ENCODE measurements around the gene USP43.
A peak's percentile ranks its signal among the peaks of the same experiment; 100 is the strongest.
"Not testable (repeated sequence)": the region's sequence is repeated elsewhere in the genome, so short reads cannot be mapped to it uniquely, and the experiment has no call there.

USP43 gene

GRCh38 chr17:9645851-9646545 is 681 bp downstream of the USP43 start:
- H3K27ac Mint-ChIP-seq = peak overlapping the region; percentile 24
- peaks cover 5% of the 10 kb centered on the region for H3K36me3 Mint-ChIP-seq (ENCODE audit: low read depth)
- H3K27me3 Mint-ChIP-seq (ENCODE audit: low read depth) = peaks cover 42% of the 10 kb centered on the region
- H3K4me1 Mint-ChIP-seq (ENCODE audit: low read depth) = peaks cover 19% of the 10 kb centered on the region
- peak overlapping the region; percentile 71 for H3K4me3 Mint-ChIP-seq
- H3K9me3 Mint-ChIP-seq = no peaks in the 10 kb centered on the region

GRCh38 chr17:9646546-9646885 is 1.2 kb downstream of the USP43 start:
- H3K27ac Mint-ChIP-seq = no peak overlapping the region
- H3K4me1 Mint-ChIP-seq (ENCODE audit: low read depth) = peaks cover 19% of the 10 kb centered on the region
- H3K27me3 Mint-ChIP-seq (ENCODE audit: low read depth) = peaks cover 42% of the 10 kb centered on the region
- H3K4me3 Mint-ChIP-seq = peak overlapping the region; percentile 71
- H3K9me3 Mint-ChIP-seq = no peaks in the 10 kb centered on the region
- H3K36me3 Mint-ChIP-seq (ENCODE audit: low read depth) = peaks cover 5% of the 10 kb centered on the region

- peaks cover 5% of the 10 kb centered on the region for H3K36me3 Mint-ChIP-seq (ENCODE audit: low read depth)
- no peak overlapping the region for H3K27ac Mint-ChIP-seq
- no peak overlapping the region for H3K4me3 Mint-ChIP-seq
- peaks cover 42% of the 10 kb centered on the region for H3K27me3 Mint-ChIP-seq (ENCODE audit: low read depth)
- peaks cover 19% of the 10 kb centered on the region for H3K4me1 Mint-ChIP-seq (ENCODE audit: low read depth)
- no peaks in the 10 kb centered on the region for H3K9me3 Mint-ChIP-seq
These were observed 1.7 kb downstream of the USP43 start for GRCh38 chr17:9647014-9647413.

GRCh38 chr17:9648521-9649110 is 3.3 kb downstream of the USP43 start:
- Mint-ChIP-seq H3K4me3 (no peak overlapping the region), H3K9me3 (no peaks in the 10 kb centered on the region)

GRCh38 chr17:9658593-9659211 is 13.4 kb downstream of the USP43 start:
- no peaks in the 10 kb centered on the region for H3K27me3 Mint-ChIP-seq (ENCODE audit: low read depth)
- no peaks in the 10 kb centered on the region for H3K9me3 Mint-ChIP-seq
- no peak overlapping the region for H3K4me3 Mint-ChIP-seq
- no peaks in the 10 kb centered on the region for H3K4me1 Mint-ChIP-seq (ENCODE audit: low read depth)
- H3K27ac Mint-ChIP-seq = no peak overlapping the region
- no peaks in the 10 kb centered on the region for H3K36me3 Mint-ChIP-seq (ENCODE audit: low read depth)

More at GRCh38 chr17:9648521-9649110, 3.3 kb downstream of the USP43 start:
- Mint-ChIP-seq H3K27ac (no peak overlapping the region), H3K4me1 (ENCODE audit: low read depth) (peaks cover 19% of the 10 kb centered on the region), H3K36me3 (ENCODE audit: low read depth) (peaks cover 5% of the 10 kb centered on the region), H3K27me3 (ENCODE audit: low read depth) (peaks cover 38% of the 10 kb centered on the region)

- Mint-ChIP-seq H3K9me3 (no peaks in the 10 kb centered on the region), H3K4me3 (no peak overlapping the region), H3K27me3 (ENCODE audit: low read depth) (no peaks in the 10 kb centered on the region), H3K36me3 (ENCODE audit: low read depth) (no peaks in the 10 kb centered on the region), H3K4me1 (ENCODE audit: low read depth) (no peaks in the 10 kb centered on the region), H3K27ac (no peak overlapping the region)
These were observed 15.7 kb downstream of the USP43 start for GRCh38 chr17:9661027-9661426.

GRCh38 chr17:9663511-9663910 is 18.2 kb downstream of the USP43 start:
- H3K9me3 Mint-ChIP-seq; H3K36me3 Mint-ChIP-seq (ENCODE audit: low read depth); H3K27me3 Mint-ChIP-seq (ENCODE audit: low read depth); H3K27ac Mint-ChIP-seq; H3K4me1 Mint-ChIP-seq (ENCODE audit: low read depth); H3K4me3 Mint-ChIP-seq: not testable (repeated sequence)

- no peaks in the 10 kb centered on the region for H3K36me3 Mint-ChIP-seq (ENCODE audit: low read depth)
- H3K27ac Mint-ChIP-seq = no peak overlapping the region
- H3K4me1 Mint-ChIP-seq (ENCODE audit: low read depth) = peaks cover 5% of the 10 kb centered on the region
- H3K27me3 Mint-ChIP-seq (ENCODE audit: low read depth) = no peaks in the 10 kb centered on the region
- no peak overlapping the region for H3K4me3 Mint-ChIP-seq
- no peaks in the 10 kb centered on the region for H3K9me3 Mint-ChIP-seq
These were observed 21.2 kb downstream of the USP43 start for GRCh38 chr17:9666461-9667050.

GRCh38 chr17:9668517-9668916 is 23.2 kb downstream of the USP43 start:
- Mint-ChIP-seq H3K27ac (no peak overlapping the region), H3K9me3 (no peaks in the 10 kb centered on the region), H3K4me3 (no peak overlapping the region), H3K27me3 (ENCODE audit: low read depth) (no peaks in the 10 kb centered on the region), H3K36me3 (ENCODE audit: low read depth) (no peaks in the 10 kb centered on the region), H3K4me1 (ENCODE audit: low read depth) (peaks cover 5% of the 10 kb centered on the region)

- no peaks in the 10 kb centered on the region for H3K36me3 Mint-ChIP-seq (ENCODE audit: low read depth)
- H3K27me3 Mint-ChIP-seq (ENCODE audit: low read depth) = no peaks in the 10 kb centered on the region
- no peaks in the 10 kb centered on the region for H3K9me3 Mint-ChIP-seq
- H3K27ac Mint-ChIP-seq = no peak overlapping the region
- no peak overlapping the region for H3K4me3 Mint-ChIP-seq
- peaks cover 5% of the 10 kb centered on the region for H3K4me1 Mint-ChIP-seq (ENCODE audit: low read depth)
These were observed 24.3 kb downstream of the USP43 start for GRCh38 chr17:9669551-9670008.

- Mint-ChIP-seq H3K4me1 (ENCODE audit: low read depth) (peaks cover 5% of the 10 kb centered on the region), H3K27me3 (ENCODE audit: low read depth) (no peaks in the 10 kb centered on the region), H3K36me3 (ENCODE audit: low read depth) (no peaks in the 10 kb centered on the region), H3K4me3 (no peak overlapping the region), H3K9me3 (no peaks in the 10 kb centered on the region), H3K27ac (no peak overlapping the region)
These were observed 25.3 kb downstream of the USP43 start for GRCh38 chr17:9670596-9670995.

- H3K4me3 Mint-ChIP-seq = no peak overlapping the region
- H3K36me3 Mint-ChIP-seq (ENCODE audit: low read depth) = no peaks in the 10 kb centered on the region
- H3K4me1 Mint-ChIP-seq (ENCODE audit: low read depth) = peaks cover 4% of the 10 kb centered on the region
- H3K27ac Mint-ChIP-seq = no peak overlapping the region
- H3K9me3 Mint-ChIP-seq = no peaks in the 10 kb centered on the region
- no peaks in the 10 kb centered on the region for H3K27me3 Mint-ChIP-seq (ENCODE audit: low read depth)
These were observed 26.2 kb downstream of the USP43 start for GRCh38 chr17:9671559-9671958.

GRCh38 chr17:9672266-9672665 is 26.9 kb downstream of the USP43 start:
- Mint-ChIP-seq H3K9me3 (no peaks in the 10 kb centered on the region), H3K4me3 (no peak overlapping the region), H3K4me1 (ENCODE audit: low read depth) (no peaks in the 10 kb centered on the region), H3K27ac (no peak overlapping the region), H3K27me3 (ENCODE audit: low read depth) (no peaks in the 10 kb centered on the region), H3K36me3 (ENCODE audit: low read depth) (no peaks in the 10 kb centered on the region)

- Mint-ChIP-seq H3K36me3 (ENCODE audit: low read depth) (no peaks in the 10 kb centered on the region), H3K4me3 (no peak overlapping the region), H3K27me3 (ENCODE audit: low read depth) (no peaks in the 10 kb centered on the region), H3K27ac (no peak overlapping the region), H3K4me1 (ENCODE audit: low read depth) (no peaks in the 10 kb centered on the region), H3K9me3 (no peaks in the 10 kb centered on the region)
These were observed 27.4 kb downstream of the USP43 start for GRCh38 chr17:9672691-9673090.

GRCh38 chr17:9676084-9676483 is 30.8 kb downstream of the USP43 start:
- Mint-ChIP-seq H3K9me3 (peaks cover 14% of the 10 kb centered on the region), H3K27ac (no peak overlapping the region), H3K4me1 (ENCODE audit: low read depth) (no peaks in the 10 kb centered on the region), H3K27me3 (ENCODE audit: low read depth) (no peaks in the 10 kb centered on the region), H3K4me3 (no peak overlapping the region), H3K36me3 (ENCODE audit: low read depth) (no peaks in the 10 kb centered on the region)

All from T-helper 1 cell treated with Interleukin-12 subunit alpha and Interleukin-12 subunit beta and Interleukin-4 antibody, amounts not matched to agents 30 μg/mL and 1 μg/mL, for 36 hours (primary cell).